ENCODE results near the gene AQP1. TPM values are rescaled to one million over a fixed set of nuclear protein-coding genes. Genes with fewer than 3 reads are reported as not detected.

Gene AQP1
- total RNA-seq, 1 donor from 2014 or later, result 284 TPM

DNA sequence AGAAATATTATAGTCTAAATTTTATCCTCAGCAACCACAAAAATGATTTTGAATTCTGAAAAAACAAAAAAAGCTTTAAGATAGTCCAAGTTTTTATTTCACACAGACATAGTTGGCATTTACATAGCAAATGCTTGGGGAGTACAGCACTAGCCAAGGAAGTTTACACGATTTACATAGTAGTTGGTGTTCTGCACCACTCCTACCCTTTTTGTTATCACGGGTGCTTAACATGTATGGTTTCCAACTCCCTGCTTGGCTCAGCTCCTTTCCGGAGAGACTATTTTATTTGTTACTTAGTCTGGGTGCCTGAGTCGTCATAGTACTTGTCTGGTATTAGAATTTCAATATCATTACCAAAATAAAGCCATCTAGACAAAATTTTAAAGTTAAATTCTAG, 43.3 kb downstream of the AQP1 start:
- ATAC-seq, result no peak

DNA sequence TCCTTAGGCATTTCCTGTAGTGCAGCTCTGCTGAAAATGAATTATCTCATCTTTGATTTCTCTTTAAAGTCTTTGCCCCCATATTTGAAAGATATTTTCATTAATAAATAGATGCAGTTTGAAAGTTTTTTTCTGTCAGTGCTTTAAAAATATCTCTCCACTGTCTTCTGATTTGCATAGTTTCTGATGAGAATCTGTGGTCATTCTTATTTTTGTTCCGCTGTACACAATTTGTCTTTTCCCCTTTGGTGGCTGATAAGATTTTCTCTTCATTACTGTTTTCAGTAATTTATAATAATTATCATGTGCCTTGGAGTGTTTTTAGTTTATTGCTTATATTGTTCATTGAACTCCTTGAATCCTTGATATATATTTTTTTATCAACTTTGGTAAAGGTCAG, 45.1 kb downstream of the AQP1 start:
- intact Hi-C loops (cut with DNase I), result no loop called here

More for the DNA sequence above, 43.3 kb downstream of the AQP1 start:
- intact Hi-C loops (cut with DNase I), result no loop called here
- no peak for DNase-seq (ENCODE audit: missing footprints)

DNA sequence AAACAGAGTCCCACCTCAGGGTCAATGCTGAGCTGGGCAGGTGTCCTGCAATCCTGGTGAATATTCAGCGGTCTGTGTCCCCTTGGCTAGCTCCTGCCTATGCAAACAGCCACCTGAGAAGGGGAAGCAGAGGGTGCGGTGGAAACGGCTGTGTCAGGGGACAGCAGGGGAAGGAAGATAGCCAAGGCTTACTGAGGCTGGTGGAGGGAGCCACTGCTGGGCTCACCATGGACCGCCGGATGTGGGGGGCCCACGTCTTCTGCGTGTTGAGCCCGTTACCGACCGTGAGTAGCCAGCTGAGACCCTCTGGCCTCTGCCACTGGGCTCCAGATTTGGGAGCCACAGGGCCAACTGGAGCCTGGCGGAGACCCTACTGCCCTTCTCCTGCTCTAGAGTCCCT, 52.2 kb downstream of the AQP1 start, which contains the start of gene GHRHR:
TSS of gene GHRHR (plus strand) at position 112 of the 400 bp plus-strand sequence. CDS start at position 228, 116 bp downstream.
- ATAC-seq, result no peak
- intact Hi-C loops (cut with DNase I), result no loop called here
- DNase-seq (ENCODE audit: missing footprints), result no peak

More for the DNA sequence above, 45.1 kb downstream of the AQP1 start:
- DNase-seq (ENCODE audit: missing footprints) (no peak), ATAC-seq (no peak)

DNA sequence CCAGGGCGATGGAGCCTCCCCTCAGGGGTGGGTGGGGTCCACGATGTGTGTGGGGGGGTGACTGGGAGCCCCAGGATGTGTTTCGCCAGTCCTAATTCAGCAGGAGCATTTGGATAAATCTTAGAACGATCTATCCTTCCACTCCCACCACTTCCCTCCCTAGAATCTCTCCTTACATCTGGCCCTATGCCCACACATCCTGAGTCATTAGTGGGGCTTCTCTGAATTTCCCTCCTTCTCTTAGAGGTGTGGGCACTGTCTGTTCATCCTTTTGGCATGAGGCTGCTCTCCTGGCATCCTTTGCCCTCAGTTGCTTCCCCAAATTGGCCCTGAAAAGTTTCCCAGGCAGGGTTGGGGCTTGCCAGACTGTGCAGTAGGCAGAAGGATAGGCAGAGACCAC, 53.7 kb downstream of the AQP1 start:
- intact Hi-C loops (cut with DNase I), result no loop called here
- no peak for ATAC-seq
- DNase-seq (ENCODE audit: missing footprints), result no peak

DNA sequence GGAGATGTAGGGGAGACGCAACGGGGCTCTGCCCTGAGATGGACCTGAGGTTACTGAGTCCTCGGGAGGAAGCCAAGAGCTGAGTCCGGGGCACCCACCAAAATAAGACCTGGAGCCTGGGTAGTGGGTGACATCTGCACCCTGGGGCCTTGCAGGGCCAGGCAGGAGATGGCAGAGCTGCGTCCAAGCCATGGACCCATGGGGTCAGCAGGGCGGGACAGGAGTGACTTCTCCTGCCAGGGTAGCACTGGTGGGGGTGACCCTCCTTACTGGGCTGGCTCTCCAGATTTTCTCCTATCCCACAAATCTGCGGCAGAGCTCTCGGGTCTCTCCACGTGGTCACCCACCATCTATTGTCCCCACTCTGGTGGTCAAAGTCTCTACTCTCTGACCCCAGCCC, 54.2 kb downstream of the AQP1 start:
- DNase-seq (ENCODE audit: missing footprints) (no peak), ATAC-seq (no peak)
- intact Hi-C loops (cut with DNase I), result no loop called here

DNA sequence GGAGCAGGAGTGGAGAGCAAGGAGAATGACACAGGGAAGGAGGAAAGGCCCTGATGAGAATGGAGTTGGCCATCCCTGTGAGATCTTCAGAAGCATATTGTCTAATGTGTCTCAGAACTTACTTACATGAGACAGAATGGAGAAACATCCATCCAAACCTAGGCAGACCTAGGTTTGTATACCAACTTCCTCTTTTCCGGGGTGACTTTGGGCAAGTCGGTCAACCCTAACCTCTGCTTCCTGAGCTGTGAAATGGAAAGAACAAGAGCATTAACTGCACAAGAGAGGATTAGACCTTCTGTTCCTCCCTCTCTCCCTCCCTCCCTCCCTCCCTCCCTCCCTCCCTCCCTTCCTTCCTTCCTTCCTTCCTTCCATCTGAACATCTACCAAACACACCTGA, 56.6 kb downstream of the AQP1 start:
- DNase-seq (ENCODE audit: missing footprints) (no peak), ATAC-seq (no peak)
- intact Hi-C loops (cut with DNase I), result no loop called here

DNA sequence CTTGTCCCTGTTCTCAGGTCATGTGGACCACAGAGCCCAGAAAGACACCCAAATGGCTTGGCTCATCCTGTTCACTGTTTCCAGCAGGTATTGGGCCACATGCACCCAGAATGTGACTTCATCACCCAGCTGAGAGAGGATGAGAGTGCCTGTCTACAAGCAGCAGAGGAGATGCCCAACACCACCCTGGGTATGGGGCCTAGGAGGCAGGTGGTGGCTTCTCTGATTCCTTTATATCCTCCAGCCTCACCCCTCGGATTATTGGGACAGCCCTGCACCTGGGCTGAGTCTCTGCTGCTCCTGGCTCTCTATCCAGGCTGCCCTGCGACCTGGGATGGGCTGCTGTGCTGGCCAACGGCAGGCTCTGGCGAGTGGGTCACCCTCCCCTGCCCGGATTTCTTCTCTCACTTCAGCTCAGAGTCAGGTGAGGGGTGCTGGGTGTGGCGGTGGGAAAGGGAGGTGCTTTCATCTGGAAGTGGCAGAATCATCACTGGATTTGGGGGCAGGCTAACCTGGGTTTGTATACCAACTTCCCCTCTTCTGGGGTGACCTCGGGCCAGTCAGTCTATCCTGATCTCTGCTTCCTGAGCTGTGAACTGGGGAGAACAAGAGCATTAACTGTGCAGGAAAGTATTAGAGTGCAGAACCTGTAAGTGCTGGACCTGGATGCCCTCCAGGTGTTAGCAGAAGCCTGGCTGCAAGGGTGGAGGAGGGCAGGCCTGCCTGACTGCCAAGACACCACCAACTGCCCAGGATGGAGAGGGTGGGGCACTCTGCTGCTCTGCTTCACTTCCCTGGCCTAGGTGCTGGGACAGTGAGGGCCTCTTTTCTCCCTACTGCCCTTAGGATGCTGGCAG, 57.3 kb downstream of the AQP1 start:
- intact Hi-C loops (cut with DNase I), result no loop called here

DNA sequence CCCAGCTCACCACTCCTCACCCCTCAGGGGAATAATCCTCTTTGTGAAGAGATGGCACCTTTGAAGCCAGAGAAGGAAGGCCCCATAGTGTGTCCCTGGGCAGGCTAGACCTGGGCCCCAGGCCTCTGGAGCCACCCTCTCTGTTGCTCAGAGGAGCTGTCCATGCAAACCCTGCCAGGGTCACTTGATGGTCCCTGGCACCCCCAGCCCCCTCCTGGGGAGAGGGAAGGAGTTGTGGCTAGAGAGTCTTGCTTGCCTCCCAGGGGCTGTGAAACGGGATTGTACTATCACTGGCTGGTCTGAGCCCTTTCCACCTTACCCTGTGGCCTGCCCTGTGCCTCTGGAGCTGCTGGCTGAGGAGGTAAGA, 57.9 kb downstream of the AQP1 start:
- DNase-seq (ENCODE audit: missing footprints) (no peak), ATAC-seq (no peak)
- intact Hi-C loops (cut with DNase I), result no loop called here

More for the DNA sequence above, 57.3 kb downstream of the AQP1 start:
- no peak for ATAC-seq
- no peak for DNase-seq (ENCODE audit: missing footprints)

DNA sequence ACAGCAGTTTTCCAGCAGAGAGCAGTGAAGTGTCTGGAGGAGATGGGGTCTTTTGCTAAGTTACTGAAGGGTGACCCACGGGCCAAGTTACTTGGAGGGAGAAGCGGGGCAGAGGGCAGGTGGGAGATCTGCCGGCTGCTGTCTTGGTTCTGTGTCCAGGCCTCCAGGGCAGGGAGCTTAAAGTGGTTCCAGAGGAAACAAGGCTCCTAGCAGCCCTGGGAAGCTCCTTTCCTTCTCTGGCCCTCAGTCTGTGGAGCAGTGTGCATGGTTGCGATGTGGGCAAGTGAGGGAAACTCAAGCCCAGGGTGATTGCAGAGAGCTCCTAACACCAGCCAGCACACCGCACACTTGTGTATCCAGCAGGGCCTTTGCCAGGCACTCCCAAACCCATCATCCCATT, 58.4 kb downstream of the AQP1 start:
- intact Hi-C loops (cut with DNase I), result loop anchor here (5.0 kb wide), 2 partner anchors 33 to 83 kb away; no protein-coding TSS in a partner anchor
- ATAC-seq (no peak), DNase-seq (ENCODE audit: missing footprints) (no peak)

DNA sequence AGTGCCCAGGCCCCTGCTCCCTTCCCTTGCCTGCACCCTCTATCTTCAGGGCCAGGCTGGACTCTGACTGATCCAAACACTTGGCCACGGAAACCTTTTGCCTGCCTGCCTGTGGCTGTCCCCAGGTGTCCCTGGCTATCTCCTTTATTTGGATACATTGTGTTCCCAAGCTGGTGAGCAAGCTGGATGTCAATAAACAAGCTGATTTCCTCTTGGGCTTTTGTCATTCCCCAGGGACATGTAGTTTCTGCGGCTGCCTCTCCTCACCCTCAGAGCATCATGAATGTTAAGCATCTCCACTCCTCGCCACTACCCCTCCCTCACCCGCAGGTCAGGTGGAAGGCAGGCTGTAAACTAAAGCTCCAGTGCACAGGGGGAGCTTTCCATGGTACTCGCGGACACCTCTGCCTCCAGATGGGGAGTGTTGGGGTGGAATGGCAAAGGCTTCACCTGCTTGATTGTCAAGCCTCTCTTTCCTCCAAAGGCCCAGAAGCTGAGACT, 59.0 kb downstream of the AQP1 start:
- intact Hi-C loops (cut with DNase I), result loop anchor here (5.0 kb wide), 2 partner anchors 33 to 83 kb away; no protein-coding TSS in a partner anchor
- ATAC-seq (no peak), DNase-seq (ENCODE audit: missing footprints) (no peak)

DNA sequence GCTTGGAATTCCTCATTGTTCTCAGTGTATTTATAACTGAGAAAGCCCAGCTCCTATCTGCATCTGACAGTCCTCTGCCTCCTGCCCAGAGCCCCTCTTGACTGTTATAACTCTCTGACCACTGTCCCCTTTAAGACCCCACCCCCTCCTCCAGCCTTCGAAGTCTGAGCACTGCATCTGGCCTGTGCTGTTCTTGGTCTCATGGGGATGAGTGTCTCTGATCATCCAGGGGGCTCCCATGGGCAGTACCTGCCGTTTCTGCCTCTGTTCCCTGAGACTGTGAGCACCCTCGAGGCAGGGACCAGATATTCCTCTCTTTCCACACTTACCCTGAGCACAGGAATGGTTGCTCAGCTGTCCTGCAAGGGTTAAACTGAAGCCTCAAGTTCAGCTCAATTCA, 59.8 kb downstream of the AQP1 start:
- no peak for DNase-seq (ENCODE audit: missing footprints)
- intact Hi-C loops (cut with DNase I), result loop anchor here (5.0 kb wide), 2 partner anchors 34 to 84 kb away; no protein-coding TSS in a partner anchor
- ATAC-seq, result no peak

DNA sequence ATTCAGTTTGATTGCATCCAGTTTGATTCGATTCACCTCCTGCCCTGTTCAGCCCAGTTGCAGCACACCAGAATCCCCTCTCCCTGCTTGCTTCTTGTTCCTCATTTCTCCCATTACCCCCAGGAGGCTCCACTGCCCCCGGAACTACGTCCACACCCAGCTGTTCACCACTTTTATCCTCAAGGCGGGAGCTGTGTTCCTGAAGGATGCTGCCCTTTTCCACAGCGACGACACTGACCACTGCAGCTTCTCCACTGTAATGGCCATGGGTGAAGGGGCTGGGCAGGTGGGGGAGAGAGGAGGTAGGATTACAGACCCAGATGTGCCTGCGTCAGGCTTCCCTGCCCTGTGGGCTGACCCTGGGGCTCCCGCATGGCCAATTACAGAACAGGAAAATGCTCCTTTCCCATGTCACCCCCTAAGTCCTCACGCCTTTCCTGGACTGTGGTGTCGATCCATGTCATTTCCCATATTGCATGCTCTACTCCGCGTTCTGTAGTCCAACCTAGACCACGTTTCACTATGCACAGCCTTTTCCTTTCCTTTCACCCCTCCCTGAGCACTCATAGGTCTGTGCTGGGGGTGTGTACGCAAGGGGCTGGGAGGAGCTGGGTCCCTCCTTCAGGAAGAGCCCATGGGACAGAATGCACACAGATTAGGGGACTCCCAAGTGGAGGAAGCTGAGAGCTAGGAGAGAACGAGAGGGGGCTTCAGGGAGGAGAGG, 60.3 kb downstream of the AQP1 start:
- DNase-seq (ENCODE audit: missing footprints), result no peak
- intact Hi-C loops (cut with DNase I), result loop anchor here (5.0 kb wide), 2 partner anchors 35 to 85 kb away; no protein-coding TSS in a partner anchor
- ATAC-seq, result no peak

DNA sequence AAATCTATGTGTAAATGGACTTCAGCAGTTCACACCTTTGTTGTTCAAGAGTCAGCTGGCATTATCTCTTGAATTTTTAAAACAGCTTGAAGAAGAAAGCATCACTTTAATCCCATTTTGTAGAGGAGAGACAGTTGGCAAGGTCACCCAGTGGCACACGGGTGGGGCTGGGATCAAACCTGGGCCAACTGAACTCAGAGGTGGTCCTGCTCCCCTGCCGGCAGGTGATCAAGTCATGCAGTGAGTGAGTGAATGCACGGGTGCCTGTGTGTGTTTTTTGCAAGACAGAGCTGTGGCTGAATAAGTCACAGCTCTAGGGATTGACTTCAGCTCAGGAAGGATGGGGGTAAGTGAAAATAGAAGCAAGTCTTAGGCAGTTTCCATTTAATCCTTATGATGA, 61.6 kb downstream of the AQP1 start:
- ATAC-seq, result no peak
- DNase-seq (ENCODE audit: missing footprints), result no peak
- intact Hi-C loops (cut with DNase I), result loop anchor here (5.0 kb wide), 2 partner anchors 36 to 86 kb away; no protein-coding TSS in a partner anchor

DNA sequence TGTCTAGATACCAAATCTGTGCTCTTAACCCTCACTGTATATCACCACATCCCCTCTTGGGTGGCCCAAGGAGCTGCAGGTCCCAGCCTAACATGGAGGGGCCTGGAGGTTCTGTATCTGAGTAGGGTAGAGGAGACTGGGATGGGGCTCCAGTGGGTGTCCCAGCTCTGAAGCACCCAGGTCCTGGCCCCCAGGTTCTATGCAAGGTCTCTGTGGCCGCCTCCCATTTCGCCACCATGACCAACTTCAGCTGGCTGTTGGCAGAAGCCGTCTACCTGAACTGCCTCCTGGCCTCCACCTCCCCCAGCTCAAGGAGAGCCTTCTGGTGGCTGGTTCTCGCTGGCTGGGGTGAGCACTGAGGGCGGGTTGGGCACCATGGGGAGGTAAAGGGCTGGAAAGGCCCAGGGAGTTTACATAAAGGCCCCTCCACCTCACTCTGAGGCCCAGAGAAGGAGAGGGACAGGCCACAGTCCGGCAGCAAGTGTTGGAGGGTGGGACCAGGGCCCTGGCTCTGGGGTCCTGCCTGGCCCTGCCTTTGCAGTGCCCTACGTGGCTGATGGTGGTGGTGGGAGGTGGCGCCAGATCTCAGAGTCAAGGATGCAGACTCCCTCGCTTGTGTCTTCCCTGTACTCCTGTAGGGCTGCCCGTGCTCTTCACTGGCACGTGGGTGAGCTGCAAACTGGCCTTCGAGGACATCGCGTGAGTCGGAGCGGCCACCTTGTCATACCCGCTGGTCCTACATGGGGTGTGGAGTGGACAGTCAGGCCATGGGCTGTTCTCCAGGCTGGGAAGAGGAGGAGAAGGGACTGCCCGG, 62.3 kb downstream of the AQP1 start:
- no peak for ATAC-seq
- no peak for DNase-seq (ENCODE audit: missing footprints)
- intact Hi-C loops (cut with DNase I), result loop anchor here (1.0 to 5.0 kb wide), 3 partner anchors 37 to 174 kb away; no protein-coding TSS in a partner anchor

DNA sequence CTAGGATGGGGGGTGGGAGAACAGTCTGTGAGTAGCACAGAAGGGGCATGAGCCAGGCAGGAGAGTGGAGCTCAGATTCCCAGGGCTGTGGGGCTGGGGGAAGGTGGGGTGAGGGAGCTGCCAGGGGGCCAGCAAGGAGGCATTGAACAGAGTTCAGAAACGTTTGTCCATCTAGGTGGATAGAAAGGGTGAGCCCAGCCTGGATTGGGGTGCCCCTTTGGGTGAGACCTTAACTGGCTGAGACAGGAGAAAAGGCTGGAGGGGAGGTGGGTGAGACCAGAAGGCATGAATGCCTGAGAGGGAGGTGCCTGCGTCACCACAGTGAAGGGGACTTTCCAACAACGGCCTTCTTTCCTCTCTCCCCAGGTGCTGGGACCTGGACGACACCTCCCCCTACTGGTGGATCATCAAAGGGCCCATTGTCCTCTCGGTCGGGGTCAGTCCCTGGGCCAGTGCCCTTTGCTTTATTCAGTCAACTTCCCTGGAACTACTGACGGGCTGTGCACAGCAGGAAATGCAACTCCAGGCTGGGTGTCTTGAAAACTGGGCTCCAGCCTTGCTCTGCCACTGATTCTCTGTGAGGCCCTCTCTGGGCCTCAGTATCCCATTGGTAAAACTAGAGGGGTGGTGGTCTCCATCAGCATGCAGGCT, 63.1 kb downstream of the AQP1 start:
- intact Hi-C loops (cut with DNase I), result loop anchor here (1.0 to 5.0 kb wide), 4 partner anchors 37 to 227 kb away; no protein-coding TSS in a partner anchor
- ATAC-seq (peak; percentile 69), DNase-seq (ENCODE audit: missing footprints) (no peak)

Data from Right ventricle myocardium inferior (tissue), 1 donor.